ENCODE measurements around the gene CD7.

CD7 gene

GRCh38 chr17:82344175-82344907 lies 26.9 kb upstream of the CD7 start:
- no peak overlapping the region for H3K27ac ChIP-seq
- TF ChIP-seq CTCF (conservative IDR thresholded peaks at IDR 0.05) (no peak), ZFX (IDR thresholded peaks at IDR 0.05) (no peak)

GRCh38 chr17:82343560-82343959 lies 26.2 kb upstream of the CD7 start:
- H3K27ac ChIP-seq, result no peak overlapping the region
- TF ChIP-seq CTCF (conservative IDR thresholded peaks at IDR 0.05), result no peak
- no peak for TF ChIP-seq ZFX (IDR thresholded peaks at IDR 0.05)

GRCh38 chr17:82342361-82343079 lies 25.1 kb upstream of the CD7 start:
- no peak overlapping the region for H3K27ac ChIP-seq
- TF ChIP-seq CTCF (conservative IDR thresholded peaks at IDR 0.05), result no peak
- no peak for TF ChIP-seq ZFX (IDR thresholded peaks at IDR 0.05)

- TF ChIP-seq CTCF (conservative IDR thresholded peaks at IDR 0.05) (no peak), ZFX (IDR thresholded peaks at IDR 0.05) (no peak)
- peak overlapping the region; percentile 17; the same call in 1 of the 2 replicates for H3K27ac ChIP-seq
These were observed 22.5 kb upstream of the CD7 start for GRCh38 chr17:82339634-82340580.

GRCh38 chr17:82338858-82339633 lies 21.6 kb upstream of the CD7 start:
- no peak for TF ChIP-seq ZFX (IDR thresholded peaks at IDR 0.05)
- TF ChIP-seq CTCF (conservative IDR thresholded peaks at IDR 0.05), result no peak
- H3K27ac ChIP-seq, result peak overlapping the region; percentile 17; the same call in 1 of the 2 replicates

- TF ChIP-seq ZFX (IDR thresholded peaks at IDR 0.05) (no peak), CTCF (conservative IDR thresholded peaks at IDR 0.05) (no peak)
- peak overlapping the region; percentile 98 for H3K27ac ChIP-seq
These were observed 17.4 kb upstream of the CD7 start for GRCh38 chr17:82334622-82335394.

Data from C4-2B (cell line).